GM12892 (cell line): ENCODE results near the gene ST6GALNAC5.

Experiments used
- POLR2A ChIP-seq: IDR thresholded peaks from 2 replicates; pipeline ENCODE4 v1.6.1; 2011; ENCODE audit warnings: low read depth, low read length, control low read depth
- POLR2AphosphoS5 ChIP-seq: IDR thresholded peaks from 2 replicates; pipeline ENCODE4 v1.6.1; 2011; ENCODE audit warnings: low read depth, low read length, control low read depth
- TAF1 ChIP-seq: IDR thresholded peaks from 2 replicates; pipeline ENCODE4 v1.6.1; 2011; ENCODE audit warnings: low read depth, mild to moderate bottlenecking, control low read depth, low read length, borderline replicate concordance

DNA sequence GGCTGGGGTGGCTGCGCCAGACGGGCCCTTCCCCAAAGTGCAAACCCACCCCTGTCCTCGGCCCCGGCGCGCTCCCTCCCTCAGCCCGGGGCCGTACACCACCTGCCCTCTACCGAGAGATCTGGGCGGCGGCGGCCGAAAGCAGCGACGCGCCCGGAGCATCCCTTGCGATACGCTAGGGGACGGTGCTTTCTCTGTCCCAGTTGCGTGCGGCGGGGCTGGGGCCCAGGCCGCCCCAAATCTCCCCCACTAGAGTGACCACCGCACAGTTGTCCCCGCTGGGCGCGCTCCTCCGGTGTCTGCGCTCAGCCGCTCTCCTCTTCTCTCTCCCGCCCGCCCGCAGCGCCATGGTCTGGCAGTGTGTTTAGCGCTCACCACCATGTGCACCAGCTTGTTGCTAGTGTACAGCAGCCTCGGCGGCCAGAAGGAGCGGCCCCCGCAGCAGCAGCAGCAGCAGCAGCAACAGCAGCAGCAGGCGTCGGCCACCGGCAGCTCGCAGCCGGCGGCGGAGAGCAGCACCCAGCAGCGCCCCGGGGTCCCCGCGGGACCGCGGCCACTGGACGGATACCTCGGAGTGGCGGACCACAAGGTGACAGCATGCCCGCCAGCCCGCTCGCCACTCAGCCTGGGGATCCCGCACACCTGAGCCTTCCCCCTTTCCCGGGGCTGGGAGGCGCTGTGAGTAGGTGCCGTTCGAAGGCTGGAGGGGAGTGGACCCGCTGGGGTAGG is 1.0 kb downstream of the ST6GALNAC5 start:
- TF ChIP-seq POLR2AphosphoS5: no peak
- no peak for TF ChIP-seq POLR2A
- TF ChIP-seq TAF1: no peak
